ENCODE results near the gene PHACTR3.

Gene PHACTR3

GRCh38 chr20:59603176-59603575, 1.2 kb upstream of the PHACTR3 start:
- TF ChIP-seq TEAD4 (IDR thresholded peaks at IDR 0.05), result no peak
- TF ChIP-seq YY1 (IDR thresholded peaks at IDR 0.05; ENCODE audit: low read depth), result no peak
- no peak for TF ChIP-seq EP300 (IDR thresholded peaks at IDR 0.05; ENCODE audit: borderline replicate concordance)
- TF ChIP-seq NFIC (IDR thresholded peaks at IDR 0.05), result no peak
- TF ChIP-seq, protein P1, sequence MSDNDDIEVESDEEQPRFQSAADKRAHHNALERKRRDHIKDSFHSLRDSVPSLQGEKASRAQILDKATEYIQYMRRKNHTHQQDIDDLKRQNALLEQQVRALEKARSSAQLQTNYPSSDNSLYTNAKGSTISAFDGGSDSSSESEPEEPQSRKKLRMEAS (IDR thresholded peaks at IDR 0.05), result no peak
- TF ChIP-seq, protein P2, sequence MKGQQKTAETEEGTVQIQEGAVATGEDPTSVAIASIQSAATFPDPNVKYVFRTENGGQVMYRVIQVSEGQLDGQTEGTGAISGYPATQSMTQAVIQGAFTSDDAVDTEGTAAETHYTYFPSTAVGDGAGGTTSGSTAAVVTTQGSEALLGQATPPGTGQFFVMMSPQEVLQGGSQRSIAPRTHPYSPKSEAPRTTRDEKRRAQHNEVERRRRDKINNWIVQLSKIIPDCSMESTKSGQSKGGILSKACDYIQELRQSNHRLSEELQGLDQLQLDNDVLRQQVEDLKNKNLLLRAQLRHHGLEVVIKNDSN (IDR thresholded peaks at IDR 0.05), result no peak
- no peak for TF ChIP-seq TCF12 (IDR thresholded peaks at IDR 0.05; ENCODE audit: low read depth)
- no peak for TF ChIP-seq TAF1 (IDR thresholded peaks at IDR 0.05; ENCODE audit: low read depth)
- no peak for TF ChIP-seq FOXM1 (IDR thresholded peaks at IDR 0.05; ENCODE audit: borderline replicate concordance, low read depth)
- TF ChIP-seq CEBPB (IDR thresholded peaks at IDR 0.05), result no peak
- TF ChIP-seq ZBTB7A (IDR thresholded peaks at IDR 0.05; ENCODE audit: low read depth), result no peak
- no peak for TF ChIP-seq CREB1 (IDR thresholded peaks at IDR 0.05; ENCODE audit: low read depth)
- TF ChIP-seq EGR1 (IDR thresholded peaks at IDR 0.05), result no peak
- TF ChIP-seq, protein P3, sequence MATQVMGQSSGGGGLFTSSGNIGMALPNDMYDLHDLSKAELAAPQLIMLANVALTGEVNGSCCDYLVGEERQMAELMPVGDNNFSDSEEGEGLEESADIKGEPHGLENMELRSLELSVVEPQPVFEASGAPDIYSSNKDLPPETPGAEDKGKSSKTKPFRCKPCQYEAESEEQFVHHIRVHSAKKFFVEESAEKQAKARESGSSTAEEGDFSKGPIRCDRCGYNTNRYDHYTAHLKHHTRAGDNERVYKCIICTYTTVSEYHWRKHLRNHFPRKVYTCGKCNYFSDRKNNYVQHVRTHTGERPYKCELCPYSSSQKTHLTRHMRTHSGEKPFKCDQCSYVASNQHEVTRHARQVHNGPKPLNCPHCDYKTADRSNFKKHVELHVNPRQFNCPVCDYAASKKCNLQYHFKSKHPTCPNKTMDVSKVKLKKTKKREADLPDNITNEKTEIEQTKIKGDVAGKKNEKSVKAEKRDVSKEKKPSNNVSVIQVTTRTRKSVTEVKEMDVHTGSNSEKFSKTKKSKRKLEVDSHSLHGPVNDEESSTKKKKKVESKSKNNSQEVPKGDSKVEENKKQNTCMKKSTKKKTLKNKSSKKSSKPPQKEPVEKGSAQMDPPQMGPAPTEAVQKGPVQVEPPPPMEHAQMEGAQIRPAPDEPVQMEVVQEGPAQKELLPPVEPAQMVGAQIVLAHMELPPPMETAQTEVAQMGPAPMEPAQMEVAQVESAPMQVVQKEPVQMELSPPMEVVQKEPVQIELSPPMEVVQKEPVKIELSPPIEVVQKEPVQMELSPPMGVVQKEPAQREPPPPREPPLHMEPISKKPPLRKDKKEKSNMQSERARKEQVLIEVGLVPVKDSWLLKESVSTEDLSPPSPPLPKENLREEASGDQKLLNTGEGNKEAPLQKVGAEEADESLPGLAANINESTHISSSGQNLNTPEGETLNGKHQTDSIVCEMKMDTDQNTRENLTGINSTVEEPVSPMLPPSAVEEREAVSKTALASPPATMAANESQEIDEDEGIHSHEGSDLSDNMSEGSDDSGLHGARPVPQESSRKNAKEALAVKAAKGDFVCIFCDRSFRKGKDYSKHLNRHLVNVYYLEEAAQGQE (IDR thresholded peaks at IDR 0.05; ENCODE audit: low read depth), result no peak
- no peak for TF ChIP-seq RAD21 (IDR thresholded peaks at IDR 0.05; ENCODE audit: low read depth)

GRCh38 chr20:59604741-59605600, 631 bp downstream of the PHACTR3 start:
- no peak for TF ChIP-seq YY1 (IDR thresholded peaks at IDR 0.05; ENCODE audit: low read depth)
- TF ChIP-seq RAD21 (IDR thresholded peaks at IDR 0.05; ENCODE audit: low read depth), result no peak
- TF ChIP-seq TCF12 (IDR thresholded peaks at IDR 0.05; ENCODE audit: low read depth), result no peak

- TF ChIP-seq, protein P2 (IDR thresholded peaks at IDR 0.05), result no peak
- TF ChIP-seq NFIC (IDR thresholded peaks at IDR 0.05), result no peak
Measured at GRCh38 chr20:59605601-59606364, 1.4 kb downstream of the PHACTR3 start.

DNA sequence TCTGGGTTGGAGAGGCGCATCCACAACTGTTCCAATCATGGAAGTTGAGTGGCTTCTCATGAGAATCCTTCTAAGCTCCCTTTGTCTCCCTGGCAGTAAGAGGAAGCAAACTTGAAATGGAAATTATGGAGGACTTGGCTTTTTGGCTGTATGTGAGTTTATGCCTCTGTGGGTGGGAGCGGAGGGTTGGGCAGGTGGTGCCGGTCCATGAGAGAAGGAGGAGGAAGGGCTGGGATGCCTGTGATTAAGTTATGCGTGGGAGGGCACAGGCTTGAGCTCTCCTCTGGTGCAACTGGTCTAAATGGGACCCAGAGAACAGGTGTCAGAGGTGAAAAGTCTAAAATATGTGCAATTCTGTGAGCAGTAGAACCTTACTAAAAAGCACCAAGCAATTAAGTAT, 2.2 kb downstream of the PHACTR3 start:
- TF ChIP-seq TCF12 (IDR thresholded peaks at IDR 0.05; ENCODE audit: low read depth) (no peak), YY1 (IDR thresholded peaks at IDR 0.05; ENCODE audit: low read depth) (no peak), EP300 (IDR thresholded peaks at IDR 0.05; ENCODE audit: borderline replicate concordance) (no peak), RAD21 (IDR thresholded peaks at IDR 0.05; ENCODE audit: low read depth) (no peak), TAF1 (IDR thresholded peaks at IDR 0.05; ENCODE audit: low read depth) (no peak), FOXM1 (IDR thresholded peaks at IDR 0.05; ENCODE audit: borderline replicate concordance, low read depth) (no peak), TEAD4 (IDR thresholded peaks at IDR 0.05) (no peak), ZBTB7A (IDR thresholded peaks at IDR 0.05; ENCODE audit: low read depth) (no peak), CEBPB (IDR thresholded peaks at IDR 0.05) (no peak), CREB1 (IDR thresholded peaks at IDR 0.05; ENCODE audit: low read depth) (no peak), EGR1 (IDR thresholded peaks at IDR 0.05) (no peak), NFIC (IDR thresholded peaks at IDR 0.05) (no peak)
- TF ChIP-seq, protein P1 (IDR thresholded peaks at IDR 0.05), result no peak
- TF ChIP-seq, protein P2 (IDR thresholded peaks at IDR 0.05), result no peak
- TF ChIP-seq, protein P3 (IDR thresholded peaks at IDR 0.05; ENCODE audit: low read depth), result no peak

- TF ChIP-seq ZBTB7A (IDR thresholded peaks at IDR 0.05; ENCODE audit: low read depth), result no peak
- no peak for TF ChIP-seq TAF1 (IDR thresholded peaks at IDR 0.05; ENCODE audit: low read depth)
- TF ChIP-seq, protein P2 (IDR thresholded peaks at IDR 0.05), result no peak
- no peak for TF ChIP-seq RAD21 (IDR thresholded peaks at IDR 0.05; ENCODE audit: low read depth)
- no peak for TF ChIP-seq NFIC (IDR thresholded peaks at IDR 0.05)
- no peak for TF ChIP-seq FOXM1 (IDR thresholded peaks at IDR 0.05; ENCODE audit: borderline replicate concordance, low read depth)
- TF ChIP-seq, protein P1 (IDR thresholded peaks at IDR 0.05), result no peak
Measured at GRCh38 chr20:59608396-59608795, 4.1 kb downstream of the PHACTR3 start.

Measured in Ishikawa (cell line).